Activated T-helper 1 cell treated with anti-CD3 and anti-CD28 coated beads, Interleukin-12 subunit alpha, Interleukin-12 subunit beta, Interleukin-2, Interleukin-4 antibody, amounts not matched to agents 30 ng/mL and 10 ng/mL and 1 ng/mL, durations not matched to agents 14 hours and 24 hours and 36 hours (primary cell): ENCODE results near the gene SFTPD. TPM values are rescaled to one million over a fixed set of nuclear protein-coding genes. Genes with fewer than 3 reads are reported as not detected.

Experiments used
- DNase-seq: peaks from one replicate; pipeline ENCODE4 v3.0.0; 2021; ENCODE audit warnings: low spot score
- H3K27ac Mint-ChIP-seq: one replicate; pipeline ENCODE4 v1.8.0; 2021; ENCODE audit warnings: mild to moderate bottlenecking, mixed read lengths
- H3K27me3 Mint-ChIP-seq: one replicate; pipeline ENCODE4 v1.8.0; 2022; ENCODE audit warnings: mild to moderate bottlenecking, moderate library complexity, mixed read lengths; ENCODE audit not compliant: insufficient read depth
- H3K36me3 Mint-ChIP-seq: one replicate; pipeline ENCODE4 v1.8.0; 2021; ENCODE audit warnings: low read depth, mixed read lengths
- H3K4me1 Mint-ChIP-seq: one replicate; pipeline ENCODE4 v1.8.0; 2021; ENCODE audit warnings: low read depth, mixed read lengths
- H3K4me3 Mint-ChIP-seq: one replicate; pipeline ENCODE4 v1.8.0; 2021; ENCODE audit warnings: mild to moderate bottlenecking, moderate library complexity, mixed read lengths
- H3K9me3 Mint-ChIP-seq: one replicate; pipeline ENCODE4 v1.8.0; 2021; ENCODE audit warnings: mixed read lengths
- intact Hi-C: fragments of 100-400 bp; cut with micrococcal nuclease; formaldehyde crosslinking; loops from one replicate; pipeline ENCODE4 v1.15.1; 2024
- total RNA-seq: library from RNA; stranded (reverse); gene quantifications from 2 replicates; pipeline ENCODE4 v1.2.3, GENCODE V29; 2022

Gene SFTPD
- total RNA-seq, 1 donor from 2014 or later = not detected

DNA sequence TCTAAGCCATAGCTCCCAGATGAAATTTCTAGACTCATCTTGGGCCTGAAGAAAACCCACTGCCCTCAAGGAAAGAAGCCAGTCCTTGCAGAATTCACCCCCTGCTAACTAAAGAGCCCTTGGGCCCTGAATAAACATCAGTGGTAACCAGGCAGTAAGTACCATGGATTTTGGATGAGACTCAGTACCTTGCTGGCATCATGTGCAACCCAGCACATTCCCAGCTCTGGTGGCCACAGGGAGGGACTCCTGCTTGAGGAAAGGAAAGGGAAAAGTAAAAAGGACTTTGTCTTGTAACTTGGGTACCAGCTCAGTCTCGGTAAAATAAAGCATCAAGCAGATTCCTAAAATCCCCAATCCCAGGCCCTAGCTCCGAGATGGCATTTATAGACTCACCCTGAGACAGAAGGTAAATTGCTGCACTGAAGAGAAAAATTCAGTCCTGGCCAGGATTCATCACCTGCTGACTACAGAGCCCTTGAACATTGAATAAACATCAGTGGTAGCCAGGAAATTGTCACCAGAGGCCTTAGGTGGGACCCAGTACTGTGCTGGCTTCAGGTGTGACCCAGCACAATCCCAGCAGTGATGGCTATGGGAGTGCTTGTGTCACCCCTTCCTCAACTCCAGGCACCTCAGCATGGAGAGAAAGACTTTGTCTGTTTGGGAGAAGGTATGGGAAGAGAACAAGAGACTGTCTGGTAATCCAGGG, 31.2 kb upstream of the SFTPD start:
- Mint-ChIP-seq H3K4me3 (no peak overlapping the region), H3K9me3 (no peaks in the 10 kb centered on the region), H3K27me3 (peaks cover 61% of the 10 kb centered on the region), H3K27ac (no peak overlapping the region), H3K36me3 (no peaks in the 10 kb centered on the region), H3K4me1 (peaks cover 11% of the 10 kb centered on the region)
- intact Hi-C loops = no loop called here
- DNase-seq = no peak

DNA sequence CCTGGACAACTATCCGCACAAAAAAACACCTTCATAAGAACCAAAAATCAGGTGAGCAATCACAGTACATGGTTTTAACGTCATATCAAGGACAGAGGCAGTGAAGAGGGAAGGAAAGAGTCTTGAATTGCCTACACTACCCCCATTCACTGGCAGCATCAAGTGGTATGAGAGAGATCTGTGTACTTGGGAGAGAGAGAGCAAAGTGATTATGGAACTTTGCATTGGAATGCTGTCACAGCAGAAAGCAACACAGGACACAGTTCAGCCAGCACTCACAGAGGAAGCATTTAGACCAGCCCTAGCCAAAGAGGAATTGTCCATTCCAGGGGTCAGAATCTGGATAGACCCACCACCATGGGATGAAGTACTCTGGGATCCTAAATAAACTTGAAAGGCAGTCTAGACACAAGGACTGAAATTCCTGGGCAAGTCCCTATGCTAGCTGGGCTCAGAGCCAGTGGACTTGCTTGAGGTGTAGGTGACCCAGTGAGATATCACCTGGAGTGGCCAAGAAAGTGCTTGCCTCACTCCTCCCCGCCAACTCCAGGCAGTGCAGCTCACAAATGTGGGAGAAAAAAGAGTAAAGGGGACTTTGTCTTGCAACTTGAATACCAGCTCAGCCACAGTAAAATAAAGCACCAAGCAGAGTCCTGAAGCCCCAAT, 30.5 kb upstream of the SFTPD start:
- Mint-ChIP-seq H3K36me3 (no peaks in the 10 kb centered on the region), H3K27me3 (peaks cover 62% of the 10 kb centered on the region), H3K27ac (no peak overlapping the region), H3K4me3 (no peak overlapping the region), H3K4me1 (peaks cover 4% of the 10 kb centered on the region), H3K9me3 (no peaks in the 10 kb centered on the region)
- intact Hi-C loops = no loop called here
- no peak for DNase-seq

DNA sequence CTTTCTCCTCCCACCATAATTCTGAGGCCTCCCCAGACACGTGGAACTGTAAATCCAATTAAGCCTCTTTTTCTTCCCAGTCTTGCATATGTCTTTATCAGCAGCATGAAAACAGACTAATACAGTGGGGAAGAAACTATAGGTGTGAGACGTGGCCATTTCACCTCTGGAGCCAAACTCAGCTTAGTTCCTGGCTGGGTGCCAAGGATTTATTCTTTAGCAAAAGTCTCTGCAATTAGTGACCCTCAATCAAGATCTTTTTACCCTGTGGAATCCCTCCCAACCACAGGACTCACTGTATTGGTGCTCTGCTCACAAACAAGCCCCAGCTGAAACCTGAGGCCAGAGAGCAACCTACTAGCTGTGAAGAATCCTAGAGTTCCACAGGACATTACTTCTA, 28.1 kb upstream of the SFTPD start:
- H3K4me1 Mint-ChIP-seq = no peaks in the 10 kb centered on the region
- DNase-seq = no peak
- intact Hi-C loops = no loop called here
- H3K27me3 Mint-ChIP-seq = peaks cover 48% of the 10 kb centered on the region
- no peaks in the 10 kb centered on the region for H3K36me3 Mint-ChIP-seq
- no peak overlapping the region for H3K27ac Mint-ChIP-seq
- H3K4me3 Mint-ChIP-seq = no peak overlapping the region
- no peaks in the 10 kb centered on the region for H3K9me3 Mint-ChIP-seq

DNA sequence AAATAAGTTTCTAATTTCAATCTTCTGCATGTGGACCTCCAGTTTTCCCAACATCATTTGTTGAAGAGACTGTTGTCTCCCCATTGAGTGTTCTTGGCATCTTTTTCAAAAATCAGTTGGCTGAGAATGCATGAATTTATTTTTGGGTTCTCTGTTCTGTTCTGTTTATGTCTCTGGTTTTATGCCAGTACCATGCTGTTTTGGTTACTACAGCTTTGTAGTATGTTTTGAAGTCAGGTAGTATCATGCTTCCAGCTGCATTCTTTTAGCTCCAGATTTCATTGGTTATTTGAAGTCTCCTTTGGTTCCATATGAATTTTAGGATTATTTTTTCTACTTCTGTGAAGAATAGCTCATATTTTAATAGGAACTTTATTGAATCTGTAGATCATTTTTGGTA, 21.2 kb upstream of the SFTPD start:
- Mint-ChIP-seq H3K36me3 (no peaks in the 10 kb centered on the region), H3K4me3 (no peak overlapping the region), H3K4me1 (no peaks in the 10 kb centered on the region), H3K27ac (no peak overlapping the region), H3K27me3 (peaks cover 18% of the 10 kb centered on the region), H3K9me3 (peaks cover 14% of the 10 kb centered on the region)
- no peak for DNase-seq
- intact Hi-C loops = no loop called here

DNA sequence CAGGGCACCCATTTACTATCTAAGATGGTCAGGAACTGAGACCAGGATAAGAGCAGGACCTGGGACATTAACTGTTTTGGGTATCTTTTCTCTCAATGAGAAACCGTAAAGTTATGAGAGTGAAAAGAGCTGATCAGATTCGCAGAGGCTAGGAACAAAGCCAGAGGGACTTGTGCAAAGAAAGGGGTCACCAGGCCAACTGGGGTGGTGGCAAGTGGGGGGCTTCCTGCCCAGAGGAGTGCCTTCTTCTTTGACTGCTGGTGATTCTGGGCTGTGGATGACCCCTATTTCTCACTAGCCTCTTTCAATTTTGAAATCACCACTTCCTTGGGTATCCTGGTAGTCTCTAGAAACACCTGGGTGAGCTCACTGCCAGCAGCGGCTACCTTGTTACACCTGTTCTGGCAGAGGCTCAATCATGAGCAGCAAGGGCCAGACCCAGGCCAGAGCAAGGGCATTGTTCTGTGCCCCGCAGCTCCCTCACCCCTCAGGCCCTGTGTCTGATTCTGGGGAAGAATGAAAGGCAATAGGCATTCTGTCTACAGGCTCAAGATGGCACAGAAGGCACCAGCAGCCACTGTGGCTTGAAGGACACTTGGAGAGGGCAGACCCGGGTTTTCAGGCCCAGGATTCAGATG, 999 bp downstream of the SFTPD start:
- Mint-ChIP-seq H3K9me3 (peaks cover 8% of the 10 kb centered on the region), H3K36me3 (no peaks in the 10 kb centered on the region), H3K27ac (no peak overlapping the region), H3K4me1 (no peaks in the 10 kb centered on the region), H3K4me3 (no peak overlapping the region), H3K27me3 (peaks cover 19% of the 10 kb centered on the region)
- no peak for DNase-seq
- intact Hi-C loops = no loop called here

DNA sequence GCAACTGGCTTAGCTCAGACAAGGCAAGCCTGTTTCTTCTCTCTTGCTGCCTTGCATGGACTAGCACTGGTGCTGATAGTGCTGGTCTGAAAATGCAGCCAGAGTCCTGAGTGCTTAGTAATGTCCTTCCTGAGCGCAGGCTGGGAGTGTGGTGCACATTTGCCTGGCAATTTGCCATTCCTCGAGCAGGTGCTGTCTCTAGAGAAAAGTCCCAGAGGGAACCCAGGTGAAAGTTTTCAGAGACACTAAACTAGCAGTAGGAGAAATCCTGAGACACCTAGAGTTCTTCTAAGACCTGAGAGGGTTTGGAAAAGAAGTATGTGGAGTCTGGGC, 1.9 kb downstream of the SFTPD start:
- no peak overlapping the region for H3K4me3 Mint-ChIP-seq
- H3K36me3 Mint-ChIP-seq = no peaks in the 10 kb centered on the region
- intact Hi-C loops = no loop called here
- peaks cover 7% of the 10 kb centered on the region for H3K9me3 Mint-ChIP-seq
- no peak for DNase-seq
- peaks cover 19% of the 10 kb centered on the region for H3K27me3 Mint-ChIP-seq
- no peak overlapping the region for H3K27ac Mint-ChIP-seq
- H3K4me1 Mint-ChIP-seq = no peaks in the 10 kb centered on the region

DNA sequence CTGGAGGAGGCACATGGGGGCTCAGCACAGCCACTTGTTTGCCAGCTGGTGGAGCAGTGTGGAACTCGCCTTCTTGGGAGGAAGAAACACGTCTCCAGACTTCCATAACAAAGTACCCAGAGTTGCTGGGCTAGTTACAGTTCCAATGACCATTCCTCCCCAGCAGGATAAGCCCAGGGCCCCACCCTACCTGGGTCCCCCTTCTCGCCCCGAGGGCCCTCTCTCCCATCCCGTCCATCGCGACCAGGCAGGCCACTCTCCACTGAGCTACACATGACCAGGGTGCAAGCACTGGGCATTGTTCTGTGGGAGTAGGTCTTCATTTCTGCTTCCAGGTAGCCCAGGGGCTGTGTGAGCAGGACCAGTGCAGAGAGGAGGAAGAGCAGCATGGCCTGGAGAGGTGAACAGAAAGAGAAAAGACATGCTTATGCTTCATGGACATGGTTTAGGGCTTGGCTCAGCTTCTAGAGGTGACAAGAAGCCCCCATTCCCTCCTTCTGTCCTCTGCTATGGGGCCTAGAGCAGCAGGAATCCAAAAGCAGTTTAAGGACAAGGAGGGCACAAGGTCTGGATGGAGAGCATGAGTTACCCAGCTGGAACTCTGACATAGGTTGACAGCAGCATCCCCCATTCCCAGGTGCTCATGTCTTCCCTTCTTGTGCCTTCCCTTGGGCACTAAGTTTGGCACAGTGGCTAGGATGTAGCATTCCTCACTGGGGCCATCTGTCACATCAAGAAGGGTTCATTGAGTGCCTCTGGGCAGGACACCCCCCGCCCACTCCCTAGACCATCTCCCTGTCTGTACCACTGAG, 2.4 kb downstream of the SFTPD start:
- H3K36me3 Mint-ChIP-seq = no peaks in the 10 kb centered on the region
- H3K27me3 Mint-ChIP-seq = peaks cover 16% of the 10 kb centered on the region
- H3K4me3 Mint-ChIP-seq = no peak overlapping the region
- H3K9me3 Mint-ChIP-seq = peaks cover 4% of the 10 kb centered on the region
- no peak overlapping the region for H3K27ac Mint-ChIP-seq
- no peaks in the 10 kb centered on the region for H3K4me1 Mint-ChIP-seq
- no peak for DNase-seq
- intact Hi-C loops = no loop called here

DNA sequence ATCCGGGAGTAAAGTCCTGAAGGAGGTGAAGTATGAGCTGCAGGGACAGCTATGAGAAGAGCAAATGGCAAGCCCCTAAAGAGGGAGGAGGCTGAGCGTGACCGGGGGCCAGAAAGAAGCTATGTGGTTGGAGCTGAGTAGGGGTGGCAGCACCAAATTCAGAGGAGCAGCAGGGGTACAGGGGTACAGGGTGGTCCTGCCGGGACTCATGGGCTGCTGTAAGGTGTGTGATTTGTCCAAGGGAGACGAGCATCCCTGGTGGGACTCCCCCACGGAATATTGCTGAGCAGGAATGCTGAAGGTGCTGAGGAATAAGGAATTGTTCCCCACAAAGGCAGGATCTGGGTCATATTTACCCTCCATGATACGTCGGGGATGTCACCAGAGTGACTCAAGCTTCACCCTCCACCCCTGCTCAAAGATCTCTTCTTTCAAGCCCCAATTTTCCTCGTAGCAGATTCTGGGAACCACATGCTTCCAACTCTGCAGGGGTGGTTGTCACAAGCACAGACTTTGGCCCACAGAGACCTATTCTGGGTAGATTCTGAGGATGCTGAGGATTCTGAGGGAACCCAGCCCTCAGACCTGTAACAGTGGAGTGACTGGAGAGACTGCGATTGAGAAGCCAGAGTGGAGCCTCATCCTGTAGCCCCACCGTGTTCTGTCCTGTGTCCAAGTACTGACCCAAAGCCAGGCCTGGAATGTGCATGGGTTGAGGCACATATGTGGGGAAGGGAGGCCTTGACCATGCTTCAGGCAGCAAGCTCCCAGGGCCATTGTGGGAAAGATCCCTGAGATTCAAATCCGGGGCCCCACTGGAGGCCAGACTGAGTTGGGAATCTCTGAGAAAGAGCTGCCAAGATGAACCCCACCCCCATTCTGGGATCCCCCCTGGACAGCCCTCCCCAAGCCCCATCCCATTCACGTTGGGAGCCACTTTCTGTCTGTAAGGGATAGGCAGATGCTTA, 4.2 kb downstream of the SFTPD start:
- Mint-ChIP-seq H3K36me3 (no peaks in the 10 kb centered on the region), H3K27me3 (peaks cover 10% of the 10 kb centered on the region), H3K9me3 (no peaks in the 10 kb centered on the region), H3K4me1 (no peaks in the 10 kb centered on the region), H3K27ac (no peak overlapping the region), H3K4me3 (no peak overlapping the region)
- DNase-seq = no peak
- intact Hi-C loops = no loop called here

DNA sequence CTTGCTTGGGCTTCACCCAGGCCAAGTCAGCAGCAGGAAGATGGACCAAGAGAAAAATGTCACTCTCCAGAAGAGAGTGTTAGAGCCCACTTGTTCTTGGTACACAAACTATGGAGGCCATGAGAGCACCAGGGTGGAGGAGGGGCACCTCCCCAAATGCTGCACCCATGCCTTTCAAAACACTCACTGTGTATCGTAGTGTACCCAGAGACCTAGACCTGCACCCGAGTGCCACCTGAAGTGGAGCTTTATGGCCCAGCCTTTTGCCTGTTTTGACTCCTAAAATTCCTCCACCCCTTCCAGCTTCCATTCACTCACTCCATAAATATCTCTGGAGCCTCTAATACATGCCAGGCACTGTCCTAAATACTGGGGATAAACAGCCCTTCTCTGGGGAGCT, 5.0 kb downstream of the SFTPD start:
- Mint-ChIP-seq H3K4me3 (no peak overlapping the region), H3K4me1 (no peaks in the 10 kb centered on the region), H3K9me3 (no peaks in the 10 kb centered on the region), H3K36me3 (no peaks in the 10 kb centered on the region), H3K27ac (no peak overlapping the region), H3K27me3 (peaks cover 3% of the 10 kb centered on the region)
- DNase-seq = no peak
- intact Hi-C loops = no loop called here

DNA sequence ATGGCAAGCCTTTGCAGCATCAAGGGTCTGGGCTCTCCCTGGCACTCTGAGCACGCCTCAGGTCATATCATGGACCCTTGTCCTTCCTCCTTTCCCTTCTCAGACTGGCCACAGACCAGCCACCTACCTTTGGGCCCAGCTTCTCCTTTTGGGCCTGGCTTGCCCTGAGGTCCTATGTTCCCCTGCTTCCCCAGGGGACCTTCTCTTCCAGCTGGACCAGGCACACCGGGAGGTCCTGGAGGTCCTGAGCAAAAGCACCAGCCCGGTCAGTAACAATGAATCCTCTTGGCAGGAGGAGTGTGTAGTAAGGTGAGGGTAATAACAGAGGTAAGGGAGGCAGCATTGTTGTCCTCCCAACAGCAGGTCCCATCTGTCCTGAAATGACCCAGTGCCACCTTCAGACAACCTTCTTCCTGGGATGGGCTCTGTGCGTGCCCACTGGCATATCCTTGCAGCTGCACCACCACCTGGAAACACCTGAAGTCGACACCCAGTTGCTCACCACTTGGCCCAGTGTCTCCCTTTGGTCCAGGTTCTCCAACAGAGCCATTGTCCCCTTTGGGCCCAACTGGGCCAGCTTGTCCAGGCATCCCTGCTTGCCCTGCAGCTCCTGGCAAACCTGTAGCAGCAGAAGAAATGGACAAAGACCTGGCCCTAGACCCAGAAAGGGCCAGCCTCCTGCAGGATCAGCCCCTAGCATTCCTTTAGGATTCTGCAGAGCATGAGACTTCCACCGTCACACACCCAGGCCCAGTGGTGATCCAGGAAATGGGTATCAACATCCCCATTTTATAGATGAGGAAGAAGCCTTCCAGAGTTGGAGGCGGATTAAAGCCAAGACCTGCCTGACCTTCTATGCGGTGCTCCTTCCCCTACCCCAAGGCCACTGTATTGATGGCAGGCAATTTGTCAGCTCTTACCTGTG, 6.4 kb downstream of the SFTPD start:
- peaks cover 8% of the 10 kb centered on the region for H3K27me3 Mint-ChIP-seq
- H3K9me3 Mint-ChIP-seq = no peaks in the 10 kb centered on the region
- H3K27ac Mint-ChIP-seq = no peak overlapping the region
- H3K4me3 Mint-ChIP-seq = no peak overlapping the region
- intact Hi-C loops = no loop called here
- H3K36me3 Mint-ChIP-seq = no peaks in the 10 kb centered on the region
- DNase-seq = no peak
- no peaks in the 10 kb centered on the region for H3K4me1 Mint-ChIP-seq

DNA sequence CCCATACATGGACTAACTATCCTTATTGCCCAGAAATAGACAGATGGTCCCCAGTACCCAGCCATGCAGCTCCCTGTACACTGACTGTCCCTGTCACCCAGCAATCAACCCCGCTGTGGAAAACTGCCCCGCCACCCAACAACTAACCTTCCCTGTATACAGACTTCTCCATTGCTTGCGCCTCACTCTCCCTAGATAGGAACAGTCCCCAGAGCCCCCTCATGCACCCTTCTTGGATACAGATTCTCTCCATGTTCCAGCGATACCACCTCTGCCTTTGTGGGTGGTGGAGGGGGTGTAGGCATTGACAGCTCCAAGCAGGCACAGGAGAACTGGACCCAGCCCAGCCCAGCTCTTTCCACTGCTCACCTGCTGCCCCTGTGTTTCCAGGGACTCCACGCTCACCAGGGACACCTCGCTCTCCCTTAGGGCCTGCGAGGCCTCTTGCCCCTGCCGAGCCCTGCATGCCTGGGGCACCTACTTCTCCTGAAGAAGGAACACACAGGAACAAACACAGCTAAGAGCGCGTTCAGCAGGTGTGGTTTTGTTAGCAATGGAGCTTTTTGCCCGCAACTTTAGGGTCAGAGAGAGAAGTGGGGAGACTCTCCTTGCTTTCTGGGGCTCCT, 7.2 kb downstream of the SFTPD start:
- Mint-ChIP-seq H3K4me3 (no peak overlapping the region), H3K36me3 (no peaks in the 10 kb centered on the region), H3K27me3 (peaks cover 11% of the 10 kb centered on the region), H3K9me3 (no peaks in the 10 kb centered on the region), H3K4me1 (no peaks in the 10 kb centered on the region), H3K27ac (no peak overlapping the region)
- intact Hi-C loops = no loop called here
- DNase-seq = no peak
